NCI-H1694 (cell line): ENCODE data around the gene MSI2.
"Not testable (repeated sequence)": the region's sequence is repeated elsewhere in the genome, so short reads cannot be mapped to it uniquely, and the experiment has no call there.

ENCODE experiments used
- DNase-seq: peaks from one replicate; lab custom pipeline; 2025; lab: John Stamatoyannopoulos, UW

MSI2 gene

DNA sequence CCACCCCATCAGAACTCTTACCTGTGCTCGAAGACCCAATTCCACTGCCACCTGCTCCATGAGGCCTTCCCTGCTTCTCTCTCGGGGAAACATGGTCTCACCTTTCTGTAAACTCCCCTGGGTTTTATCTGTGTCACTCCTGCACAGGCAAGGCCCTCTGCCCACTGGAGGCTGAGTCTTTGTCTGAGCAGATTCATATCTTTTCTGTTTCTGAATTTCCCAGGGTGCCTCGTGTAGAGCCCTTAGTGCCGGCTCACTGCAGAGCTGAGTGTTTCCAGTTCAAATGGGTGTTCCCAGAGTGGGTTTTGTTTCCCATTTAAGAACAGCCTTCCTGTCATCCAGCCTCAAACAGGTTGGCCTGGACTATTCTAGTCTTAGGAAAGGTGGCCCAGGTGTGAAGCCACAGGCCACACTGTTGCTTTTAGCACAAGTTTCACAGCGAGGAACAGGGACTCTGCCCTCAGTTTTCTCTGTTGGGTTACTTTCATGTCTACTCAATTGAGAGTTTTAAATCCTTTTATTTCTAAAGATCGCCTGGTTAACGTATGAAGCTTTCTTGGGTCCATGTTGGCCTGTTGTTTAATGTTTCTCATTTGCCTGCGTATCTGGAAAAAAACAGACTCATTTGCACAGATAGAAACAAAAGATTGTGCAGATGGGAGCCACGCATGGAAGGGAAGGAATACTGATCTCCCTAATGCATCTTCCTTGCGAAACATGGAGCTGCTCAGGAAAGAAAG is 228.7 kb downstream of the MSI2 start:
- no peak for DNase-seq

DNA sequence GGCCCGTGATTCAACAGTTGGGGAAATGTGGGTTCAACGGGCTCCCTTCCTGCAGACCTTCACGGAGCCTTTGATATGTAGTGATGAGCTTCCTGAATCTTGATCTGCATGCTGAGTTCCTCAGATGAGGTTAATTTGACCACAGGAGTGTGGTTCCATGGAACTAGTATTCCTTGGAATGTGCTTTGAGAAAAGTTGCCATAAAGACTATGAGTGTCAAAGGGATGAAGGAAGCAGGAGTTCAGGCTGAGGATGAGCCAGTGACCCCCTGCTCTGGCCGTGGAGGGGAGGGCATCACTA is 229.2 kb downstream of the MSI2 start:
- no peak for DNase-seq

DNA sequence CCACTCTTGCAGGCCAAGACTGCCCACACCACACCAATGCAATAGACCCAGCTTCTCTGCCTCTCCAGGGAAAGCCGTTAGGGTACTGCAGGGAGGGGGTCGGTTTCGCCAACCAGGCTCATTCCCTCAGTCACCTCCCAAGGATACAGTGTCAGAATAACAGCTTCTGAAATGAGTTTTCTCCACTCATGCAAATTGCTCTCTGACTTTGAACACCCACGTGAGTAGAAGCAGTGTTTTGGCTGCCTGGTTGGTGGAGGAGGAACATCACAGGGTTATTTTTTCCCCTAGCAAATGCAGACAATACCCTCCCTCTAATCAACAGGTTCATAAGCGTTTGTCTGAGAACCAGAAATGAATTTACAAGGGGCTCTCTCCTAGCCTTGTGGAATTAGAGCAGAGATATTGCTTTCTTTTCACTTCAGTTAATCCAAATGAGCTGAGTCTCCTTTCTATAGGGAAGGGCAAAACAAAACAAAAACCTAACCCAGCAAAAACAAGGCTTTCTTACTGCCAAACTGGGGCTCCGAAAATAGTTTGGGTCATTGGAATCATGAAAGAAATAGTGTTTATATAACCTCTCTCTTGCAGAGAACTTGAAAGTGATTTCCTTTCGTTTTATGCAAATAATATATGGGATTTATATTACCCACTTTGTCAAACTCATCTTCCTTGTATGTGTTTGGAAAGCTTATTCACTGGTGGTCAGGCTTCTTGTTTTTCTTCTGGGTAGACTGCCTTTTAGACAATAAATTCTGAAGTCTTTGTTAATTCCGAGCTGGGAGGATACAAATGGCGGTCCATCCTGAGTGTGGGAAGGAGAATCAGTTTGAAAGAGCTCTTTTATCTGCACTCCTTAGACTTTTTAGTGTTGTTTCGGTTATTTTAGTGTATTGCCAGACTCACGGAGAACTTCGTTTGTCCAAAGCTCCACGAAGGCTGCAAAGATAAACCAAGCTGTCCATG is 229.9 kb downstream of the MSI2 start:
- DNase-seq = no peak

DNA sequence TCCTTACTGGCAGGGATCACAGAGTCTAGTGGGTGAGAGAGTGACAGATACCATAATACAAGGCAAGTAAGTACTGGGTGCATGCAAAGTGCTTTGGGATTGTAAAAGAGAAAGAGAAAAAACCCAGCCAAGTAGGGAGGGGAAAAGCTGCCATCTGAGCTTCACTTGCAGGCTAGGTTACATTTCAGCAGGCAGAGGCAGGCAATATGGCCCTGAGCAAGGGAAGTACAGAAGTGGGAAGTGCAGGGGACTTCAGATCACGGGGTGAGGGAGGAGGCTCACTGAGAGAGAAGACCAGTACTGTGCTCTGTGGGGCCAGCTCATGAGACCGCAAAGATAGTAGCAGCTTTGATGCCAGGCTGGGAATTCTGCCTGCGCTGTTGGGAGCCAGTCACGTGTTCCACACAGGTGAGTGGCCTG is 230.6 kb downstream of the MSI2 start:
- no peak for DNase-seq

DNA sequence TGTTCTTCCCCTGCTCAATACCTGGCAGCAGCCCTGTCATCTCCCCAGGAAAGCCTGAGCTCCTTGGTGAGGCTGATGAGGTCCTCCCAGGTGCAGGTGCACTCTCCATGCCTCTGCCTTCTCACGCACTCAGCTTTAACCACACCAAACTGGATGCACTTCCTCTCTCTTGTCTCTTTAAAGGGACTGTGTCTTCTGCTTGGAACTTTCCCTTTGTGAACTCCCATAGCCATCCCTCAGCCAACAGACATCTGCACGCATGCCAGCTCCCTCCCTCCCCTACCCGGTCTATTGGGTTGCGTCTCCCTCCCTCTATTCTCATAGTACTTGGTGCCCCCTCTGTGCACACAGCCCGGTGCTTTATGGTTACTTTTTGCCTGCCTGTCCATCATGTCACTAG is 231.2 kb downstream of the MSI2 start:
- DNase-seq = no peak

DNA sequence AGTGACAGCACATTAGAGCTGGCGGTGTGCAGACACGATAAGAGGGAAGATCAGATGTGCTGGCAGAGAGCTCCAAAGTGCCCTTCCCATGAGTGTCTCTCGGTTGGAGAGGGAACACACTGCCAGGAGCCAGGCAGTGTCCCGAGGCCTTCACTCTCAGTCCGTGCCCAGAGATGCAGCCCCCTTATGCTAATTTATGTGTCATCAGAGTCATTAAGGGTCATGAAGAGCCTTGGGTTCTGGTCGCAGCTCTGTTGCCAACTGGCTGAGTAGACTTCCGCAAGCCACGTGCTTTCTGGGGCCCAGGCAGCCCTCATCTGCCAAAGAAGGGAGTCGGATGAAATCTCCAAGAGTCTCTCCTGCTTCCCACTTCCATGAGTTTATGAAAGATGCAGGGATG is 232.5 kb downstream of the MSI2 start:
- DNase-seq = no peak

DNA sequence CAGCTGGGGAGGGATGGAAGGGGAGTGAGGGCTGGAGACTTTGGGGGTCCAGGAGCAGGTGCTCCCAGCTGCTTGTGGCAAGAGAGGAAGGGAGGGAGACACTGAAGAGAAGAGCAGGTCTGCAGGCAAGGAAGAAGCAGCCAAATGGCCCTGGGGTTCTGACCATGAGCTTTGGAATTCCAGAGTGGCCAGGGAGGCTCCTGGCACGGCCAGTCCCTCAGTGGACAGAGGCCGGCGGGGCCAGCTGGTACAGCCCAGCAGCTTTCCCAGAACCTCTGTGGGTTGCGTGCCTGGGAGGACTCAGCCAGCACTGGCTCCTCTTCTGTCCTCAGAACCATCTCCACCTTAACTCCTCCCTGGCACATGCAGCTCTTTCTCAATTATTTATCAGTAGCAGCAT is 233.0 kb downstream of the MSI2 start:
- no peak for DNase-seq

DNA sequence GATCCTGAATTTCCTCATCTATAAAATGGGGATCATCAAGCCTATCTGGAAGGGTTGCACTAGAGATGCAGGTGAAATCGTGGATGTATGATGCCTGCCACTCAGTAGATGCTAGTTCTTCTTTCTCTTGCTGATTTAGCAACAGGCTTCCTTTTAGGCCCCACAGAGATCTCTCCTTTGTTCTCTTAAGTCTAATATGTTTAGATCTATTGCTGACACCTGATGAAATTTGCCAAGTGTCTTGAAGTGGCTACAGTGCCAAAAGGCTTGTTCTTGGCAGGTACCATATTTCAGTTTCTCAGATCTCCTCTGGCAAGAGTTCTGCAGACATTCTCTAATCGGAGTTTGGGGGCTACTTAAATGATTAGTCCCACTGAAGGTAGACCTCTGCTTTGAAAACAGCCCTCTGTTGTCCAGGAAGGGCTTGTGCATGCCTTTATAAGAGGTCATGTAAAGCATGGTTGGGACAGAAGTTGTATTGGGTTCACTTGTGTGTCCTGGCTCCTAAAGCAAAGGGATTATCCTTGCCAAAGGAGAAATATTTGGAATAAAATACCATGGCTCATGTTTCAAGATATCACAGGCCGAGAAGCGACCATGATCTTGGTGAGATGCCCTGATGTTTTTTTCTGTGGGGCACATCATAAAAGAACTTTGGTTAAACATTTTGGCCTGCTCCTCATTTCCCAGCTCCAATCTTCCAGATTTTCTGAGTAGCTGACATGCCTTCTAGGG is 234.0 kb downstream of the MSI2 start:
- DNase-seq = no peak

DNA sequence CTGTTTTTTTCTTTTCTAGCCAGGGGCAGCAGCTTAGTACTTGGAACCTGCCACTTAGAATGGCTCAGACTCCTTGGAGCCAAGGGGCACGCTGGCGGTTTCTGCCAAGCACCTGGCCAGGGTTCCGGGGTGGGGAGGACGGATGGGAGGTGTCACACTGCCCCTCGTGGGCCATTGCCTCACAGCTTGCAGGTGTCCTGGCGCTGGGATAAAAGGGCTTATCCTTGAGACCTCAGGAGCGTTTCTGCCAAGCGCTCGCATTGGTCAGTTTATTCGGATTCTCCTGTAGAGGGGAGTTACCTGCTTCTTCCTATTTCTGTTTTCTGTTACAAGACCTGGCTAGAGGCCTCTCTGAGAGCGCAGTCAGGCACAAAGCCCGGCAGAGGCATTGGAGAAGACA is 234.6 kb downstream of the MSI2 start:
- DNase-seq = no peak

DNA sequence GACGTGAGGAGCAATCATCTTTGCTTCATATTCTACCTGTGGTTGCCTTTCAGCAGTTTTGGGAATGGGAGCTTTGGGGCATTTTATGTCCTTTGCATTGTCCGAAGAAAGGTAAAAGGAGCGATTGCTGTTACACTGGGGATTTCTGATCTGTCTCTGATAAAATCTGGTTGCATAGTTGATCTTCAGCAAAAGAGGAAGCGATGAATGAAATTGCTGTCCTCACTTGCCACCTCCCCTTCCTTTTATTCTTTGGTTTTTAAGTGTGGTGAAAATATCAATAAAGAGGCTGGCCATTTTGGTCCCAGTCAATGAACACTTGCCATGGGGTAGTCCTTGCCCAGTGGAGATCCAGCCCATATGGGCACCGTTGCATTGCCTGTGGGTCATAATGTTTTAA is 236.8 kb downstream of the MSI2 start:
- no peak for DNase-seq

DNA sequence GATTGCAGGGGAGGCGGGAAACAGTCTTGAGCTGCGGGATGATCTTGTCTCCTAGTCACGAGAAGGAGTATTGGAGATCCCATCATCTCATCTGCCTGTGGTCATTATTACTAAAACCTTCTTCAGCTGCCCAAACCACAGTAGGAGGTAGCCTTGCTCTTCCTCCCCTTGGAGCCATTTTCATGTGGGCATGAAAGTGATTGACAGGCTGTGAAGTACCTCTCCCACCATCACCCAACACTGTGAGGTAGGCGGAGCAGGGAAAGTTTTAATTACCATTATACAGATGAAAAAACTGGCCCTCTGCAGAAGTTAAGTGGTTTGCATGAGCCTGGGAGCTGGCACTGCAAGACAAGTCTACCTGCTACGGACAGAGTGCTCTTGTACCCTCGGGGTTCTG is 237.3 kb downstream of the MSI2 start:
- DNase-seq = no peak

DNA sequence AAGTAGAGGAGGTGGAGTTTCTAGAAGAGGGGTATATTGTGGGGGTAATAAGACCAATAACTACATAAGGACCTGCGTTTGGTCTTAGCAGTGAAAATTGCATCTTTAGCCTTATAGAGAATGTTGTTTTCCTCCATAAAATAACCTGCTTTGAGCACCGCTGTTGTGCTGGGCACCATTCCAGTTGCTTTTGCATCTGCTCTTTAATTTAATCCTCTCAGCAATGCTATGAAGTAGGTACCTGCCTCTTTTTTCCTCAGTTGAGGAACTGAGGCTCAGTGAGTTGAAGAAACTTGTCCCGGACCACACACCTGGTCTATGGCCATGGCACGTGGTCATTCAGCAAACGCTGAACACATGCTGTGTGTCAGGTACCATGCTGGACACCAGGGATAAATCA is 238.1 kb downstream of the MSI2 start:
- peak; percentile 22 for DNase-seq

DNA sequence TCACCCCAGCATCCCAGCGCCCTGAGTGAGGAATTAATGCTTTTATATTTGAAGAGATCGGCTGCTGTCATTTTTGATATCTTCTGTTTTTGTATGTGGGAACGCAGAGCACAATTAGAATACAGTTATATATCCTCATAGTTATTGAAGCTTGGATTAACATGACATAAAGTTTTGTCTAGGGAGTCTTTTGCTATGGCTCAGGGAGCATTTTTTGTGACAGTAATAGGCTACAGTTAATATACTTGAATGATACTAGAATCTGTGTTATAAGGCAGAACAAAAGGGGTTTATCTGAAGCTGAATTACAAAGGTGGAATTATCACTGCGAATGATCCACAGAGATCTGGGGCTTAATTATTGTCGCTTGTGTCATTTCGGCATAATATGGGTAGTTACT is 239.4 kb downstream of the MSI2 start:
- DNase-seq = no peak

DNA sequence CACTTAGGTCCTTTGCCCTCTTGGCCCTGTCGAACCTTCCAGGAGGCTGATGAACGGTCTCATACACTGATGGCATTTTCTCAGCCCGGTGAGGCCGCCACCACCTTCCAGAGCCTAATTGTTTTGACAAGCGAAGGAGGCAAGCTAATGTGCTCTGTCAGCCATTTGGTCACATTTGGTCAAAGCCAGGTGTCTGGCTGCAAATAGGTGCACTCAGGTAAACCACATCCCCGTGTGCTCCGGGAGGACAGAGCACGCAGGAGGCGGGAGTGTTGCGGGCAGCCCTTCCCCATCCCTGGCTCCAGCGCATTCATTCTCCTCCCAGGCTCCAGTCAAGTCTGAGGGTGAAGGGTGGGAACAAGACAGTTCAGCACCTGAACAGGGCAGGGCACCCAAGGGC is 240.1 kb downstream of the MSI2 start:
- no peak for DNase-seq

DNA sequence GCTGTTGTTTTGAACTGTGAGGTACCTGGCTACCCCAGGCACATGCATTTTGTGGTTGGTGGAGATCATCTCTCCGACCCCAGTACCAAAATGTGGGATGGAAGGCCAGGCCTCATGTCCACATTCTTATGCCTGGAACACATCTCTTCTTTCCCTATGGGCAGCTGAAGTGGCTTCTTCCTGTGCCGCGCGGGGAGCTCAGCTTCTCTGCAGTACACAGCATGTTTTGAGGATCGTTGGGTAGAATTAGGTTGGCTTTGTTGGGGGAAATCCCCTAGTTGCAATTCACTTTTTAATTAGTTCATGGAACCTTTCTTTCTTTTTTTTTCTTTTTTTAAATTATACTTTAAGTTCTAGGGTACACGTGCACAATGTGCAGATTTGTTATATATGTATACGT is 242.1 kb downstream of the MSI2 start:
- no peak for DNase-seq

DNA sequence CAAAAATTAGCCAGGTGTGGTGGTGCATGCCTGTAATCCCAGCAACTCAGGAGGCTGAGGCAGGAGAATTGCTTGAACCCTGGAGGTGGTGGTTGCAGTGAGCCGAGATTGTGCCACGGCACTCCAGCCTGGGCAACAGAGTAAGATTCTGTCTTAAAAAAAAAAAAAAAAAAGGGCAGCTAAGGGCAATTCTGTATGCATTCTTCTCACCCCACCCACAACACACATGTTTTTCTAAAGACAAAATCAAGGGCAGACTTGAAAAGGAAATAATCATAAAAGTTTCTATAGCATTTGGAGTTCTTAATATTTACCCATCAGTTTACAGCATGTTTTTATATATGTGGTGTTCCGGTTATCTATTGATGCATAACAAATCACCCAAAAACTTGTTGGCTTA is 242.9 kb downstream of the MSI2 start:
- not testable (repeated sequence) for DNase-seq

DNA sequence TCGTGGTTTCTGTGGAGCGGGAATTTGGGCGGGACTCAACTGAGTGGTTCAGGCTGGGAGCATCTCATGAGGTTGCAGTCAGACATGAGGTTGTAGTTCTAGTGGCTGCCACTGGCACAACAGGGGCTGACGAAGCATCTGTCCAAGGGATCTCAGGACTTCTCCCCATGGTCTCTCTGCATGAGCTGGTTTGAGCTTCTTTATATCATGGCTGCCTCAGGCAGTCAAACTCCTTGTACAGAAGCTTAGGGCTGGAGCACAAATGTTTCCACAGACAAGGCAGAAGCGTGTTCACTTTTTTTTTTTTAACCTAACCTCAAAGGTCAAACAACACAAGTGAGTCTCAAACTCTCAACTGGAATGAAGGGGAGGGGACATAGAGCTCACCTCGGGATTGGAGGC is 243.3 kb downstream of the MSI2 start:
- DNase-seq = no peak

DNA sequence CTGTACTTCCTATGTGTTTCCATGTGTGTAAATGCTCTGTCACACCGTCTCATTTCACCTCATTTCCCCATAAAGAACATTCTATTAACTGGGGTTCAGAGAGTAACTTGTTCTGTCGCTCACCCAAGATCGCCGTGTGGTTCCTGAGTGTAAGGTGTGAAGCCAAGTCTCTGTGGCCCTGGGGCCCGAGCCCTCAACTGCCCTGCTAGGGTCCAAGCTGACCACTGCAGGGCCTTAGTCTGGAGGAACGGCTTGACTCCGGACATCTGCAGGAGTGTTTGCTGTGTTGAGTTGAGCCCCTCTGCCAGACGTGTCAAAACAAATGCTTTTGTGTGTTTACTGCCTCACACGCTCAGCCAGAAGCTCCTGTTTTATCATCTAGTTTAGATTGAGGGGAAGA is 244.7 kb downstream of the MSI2 start:
- no peak for DNase-seq

DNA sequence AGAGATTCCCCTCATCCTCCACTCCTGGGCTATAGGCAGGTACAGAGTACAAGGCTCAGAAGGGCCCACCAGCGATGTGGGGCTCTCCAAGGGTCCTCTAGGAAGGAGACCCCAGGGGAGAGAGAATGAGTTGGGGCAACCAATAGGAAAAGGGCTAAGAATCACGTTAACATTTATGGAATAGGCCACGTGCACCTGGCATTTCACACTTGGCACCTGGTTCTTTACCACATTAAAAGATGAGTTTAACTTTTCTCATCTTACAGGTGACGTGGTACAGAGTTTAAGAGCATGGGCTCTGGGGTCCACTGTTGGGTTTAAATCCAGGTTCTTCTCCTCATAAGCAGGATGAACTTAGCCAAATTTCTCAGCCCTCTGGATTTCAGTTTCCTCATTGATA is 245.7 kb downstream of the MSI2 start:
- DNase-seq = no peak

DNA sequence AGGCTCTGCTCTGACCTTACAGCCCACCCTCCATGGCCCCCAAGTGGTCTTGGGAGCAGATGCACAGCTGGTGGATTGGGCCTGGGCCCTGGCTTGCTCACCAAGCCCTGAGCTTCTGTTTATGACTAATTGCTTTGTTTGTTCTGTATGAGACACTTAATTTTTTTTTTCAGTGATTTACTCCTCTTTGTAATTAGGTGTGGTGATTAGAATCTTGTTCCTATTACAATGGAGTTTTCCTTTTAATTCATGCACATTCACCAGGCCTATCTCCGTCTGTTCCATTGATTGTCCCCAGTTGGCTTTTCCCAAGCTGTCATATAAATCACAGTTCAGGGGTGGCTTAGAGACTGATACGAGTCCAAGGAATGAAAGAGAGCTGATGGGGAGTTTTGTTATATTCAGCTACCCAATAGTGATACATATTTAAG is 246.5 kb downstream of the MSI2 start:
- DNase-seq = peak; percentile 67

DNA sequence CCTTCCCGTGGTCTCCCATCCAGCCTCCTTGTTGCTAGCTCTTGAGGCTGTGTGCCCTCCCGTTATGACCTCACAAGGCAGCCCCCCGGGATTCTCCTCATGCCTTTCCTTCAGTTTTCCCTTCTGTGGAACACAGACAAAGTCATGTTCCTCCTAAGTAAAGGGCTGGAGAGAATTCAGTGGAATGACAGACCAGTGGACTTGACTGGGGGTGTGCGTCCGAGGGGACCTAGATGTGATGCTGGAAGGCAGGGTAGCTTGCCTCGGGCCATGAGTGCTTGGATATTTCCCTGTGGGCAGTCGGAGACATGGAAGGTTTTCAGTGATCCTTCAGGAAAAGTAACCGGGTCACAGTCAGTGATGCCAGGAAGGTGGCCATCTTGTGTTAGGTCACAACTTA is 247.9 kb downstream of the MSI2 start:
- no peak for DNase-seq

DNA sequence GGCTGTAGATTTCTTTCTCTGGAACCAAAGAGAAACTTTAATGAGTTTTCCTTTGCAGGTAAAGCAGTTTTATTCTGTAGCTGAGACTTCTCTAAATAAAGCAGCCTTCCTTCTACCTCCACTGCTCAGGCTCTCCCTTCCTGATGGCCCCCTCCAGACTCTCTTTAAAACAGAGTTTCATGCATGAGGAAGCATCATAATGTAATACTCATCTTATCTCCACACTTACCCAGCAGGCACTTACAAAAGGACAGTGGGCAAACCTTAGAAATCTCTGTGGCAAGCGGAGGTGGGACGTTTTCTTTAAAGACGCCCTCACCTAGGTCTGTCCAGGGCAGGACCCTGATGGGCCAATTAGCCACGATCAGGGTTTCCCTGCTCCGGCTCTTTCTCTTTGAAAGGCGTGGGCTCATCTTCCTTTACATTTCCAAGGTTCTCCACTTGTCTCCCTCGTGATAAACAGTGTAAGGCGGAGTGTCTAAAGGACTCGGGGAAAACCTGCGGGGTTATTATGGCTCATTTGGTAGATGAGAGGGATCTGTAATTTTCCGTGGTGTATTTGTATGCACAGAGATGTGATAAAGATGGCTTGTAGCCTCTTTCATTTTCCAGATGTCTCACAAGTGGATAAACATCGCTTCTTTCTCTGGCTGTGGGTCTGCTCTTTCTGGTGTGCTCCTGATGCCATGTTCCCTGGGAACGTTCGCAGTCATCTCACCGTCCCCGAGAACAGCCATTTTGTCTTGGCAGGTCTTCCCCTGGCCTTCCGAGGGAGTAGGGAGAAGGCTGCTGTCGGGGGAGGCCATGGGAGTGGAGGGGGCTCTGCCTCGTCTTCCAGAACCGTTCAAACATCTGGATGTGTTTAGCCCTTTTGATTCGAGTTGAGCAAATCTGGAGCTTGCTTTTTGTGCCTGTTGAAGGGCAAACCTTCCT is 249.8 kb downstream of the MSI2 start:
- no peak for DNase-seq
